ENCODE measurements around the gene EXO1. TPM values are rescaled to one million over a fixed set of nuclear protein-coding genes. Genes with fewer than 3 reads are reported as not detected.

The EXO1 gene
- total RNA-seq, 2 donors from 2014 or later, result 21.7 to 30.9 TPM

DNA sequence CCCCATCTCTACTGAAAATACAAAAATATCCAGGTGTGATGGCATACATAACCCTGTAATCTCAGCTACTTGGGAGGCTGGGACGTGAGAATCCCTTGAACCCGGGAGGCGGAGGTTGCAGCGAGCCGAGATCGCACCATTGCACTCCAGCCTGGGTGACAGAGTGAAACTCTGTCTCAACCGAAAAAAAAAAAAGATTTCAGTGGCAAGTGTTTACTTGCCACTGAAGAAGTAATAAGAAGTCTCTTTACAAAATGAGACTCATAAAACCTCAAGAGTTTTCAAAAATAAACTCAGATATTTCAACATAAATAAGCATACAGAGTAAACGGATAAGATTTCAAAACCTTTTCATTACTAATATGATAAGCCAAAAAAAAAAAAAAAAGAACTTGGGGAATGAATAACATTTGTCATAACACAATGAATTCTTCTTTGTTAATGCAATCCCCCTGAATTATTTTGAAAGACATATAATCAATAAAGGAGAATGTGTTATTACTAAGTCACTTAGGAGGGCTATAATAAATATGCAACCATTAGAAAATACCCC lies 34.2 kb upstream of the EXO1 start:
- Histone ChIP-seq H3K27ac (ENCODE audit: low read depth, low read length) (no peak overlapping the region), H3K27me3 (ENCODE audit: control insufficient read depth, insufficient read depth, low read length, poor library complexity, severe bottlenecking) (peaks cover 29% of the 10 kb centered on the region), H3K9ac (ENCODE audit: extremely low read depth, low read length, poor library complexity, severe bottlenecking) (no peak overlapping the region), H3K9me3 (ENCODE audit: control insufficient read depth, low read length) (no peaks in the 10 kb centered on the region), H3K4me1 (ENCODE audit: control insufficient read depth, insufficient read depth, low read length) (no peaks in the 10 kb centered on the region), H3K4me3 (ENCODE audit: low read length) (no peak overlapping the region), H3K36me3 (ENCODE audit: control insufficient read depth, insufficient read depth, low read length) (no peaks in the 10 kb centered on the region)
- no peak for DNase-seq
- Mint-ChIP-seq H3K27ac (no peak overlapping the region), H3K36me3 (ENCODE audit: low read depth) (no peaks in the 10 kb centered on the region), H3K4me1 (no peaks in the 10 kb centered on the region), H3K27me3 (ENCODE audit: insufficient read depth) (peaks cover 16% of the 10 kb centered on the region), H3K4me3 (no peak overlapping the region), H3K9me3 (no peaks in the 10 kb centered on the region)
- TF ChIP-seq, protein P1, sequence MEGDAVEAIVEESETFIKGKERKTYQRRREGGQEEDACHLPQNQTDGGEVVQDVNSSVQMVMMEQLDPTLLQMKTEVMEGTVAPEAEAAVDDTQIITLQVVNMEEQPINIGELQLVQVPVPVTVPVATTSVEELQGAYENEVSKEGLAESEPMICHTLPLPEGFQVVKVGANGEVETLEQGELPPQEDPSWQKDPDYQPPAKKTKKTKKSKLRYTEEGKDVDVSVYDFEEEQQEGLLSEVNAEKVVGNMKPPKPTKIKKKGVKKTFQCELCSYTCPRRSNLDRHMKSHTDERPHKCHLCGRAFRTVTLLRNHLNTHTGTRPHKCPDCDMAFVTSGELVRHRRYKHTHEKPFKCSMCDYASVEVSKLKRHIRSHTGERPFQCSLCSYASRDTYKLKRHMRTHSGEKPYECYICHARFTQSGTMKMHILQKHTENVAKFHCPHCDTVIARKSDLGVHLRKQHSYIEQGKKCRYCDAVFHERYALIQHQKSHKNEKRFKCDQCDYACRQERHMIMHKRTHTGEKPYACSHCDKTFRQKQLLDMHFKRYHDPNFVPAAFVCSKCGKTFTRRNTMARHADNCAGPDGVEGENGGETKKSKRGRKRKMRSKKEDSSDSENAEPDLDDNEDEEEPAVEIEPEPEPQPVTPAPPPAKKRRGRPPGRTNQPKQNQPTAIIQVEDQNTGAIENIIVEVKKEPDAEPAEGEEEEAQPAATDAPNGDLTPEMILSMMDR (conservative IDR thresholded peaks at IDR 0.05), result no peak
- WGBS, 2 experiments (ENCODE audit: insufficient coverage in 1 of 2, insufficient read length in 1 of 2), result 76 to 89% methylated on average over 3 to 8 of the region's 8 CpGs

DNA sequence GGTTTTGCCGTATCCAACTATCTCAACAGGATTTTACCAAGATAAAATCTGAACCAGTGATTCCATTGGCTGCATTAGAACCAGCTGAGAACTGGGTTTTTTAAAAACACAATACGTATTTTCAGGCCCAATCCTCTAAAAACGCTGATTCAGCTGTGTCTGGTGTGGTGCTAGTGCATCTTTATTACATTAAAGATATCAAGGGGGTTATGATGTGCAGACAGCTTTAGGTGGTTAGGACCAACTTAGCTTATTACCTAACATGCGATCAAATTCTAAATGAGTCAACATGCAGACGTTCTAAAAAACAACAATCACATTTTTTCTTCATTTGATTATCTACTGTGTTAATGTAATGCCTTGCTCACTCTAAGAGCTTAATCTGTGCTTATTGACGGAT lies 32.0 kb upstream of the EXO1 start:
- no peaks in the 10 kb centered on the region for H3K9me3 Mint-ChIP-seq
- Histone ChIP-seq H3K36me3 (ENCODE audit: control insufficient read depth, insufficient read depth, low read length) (no peaks in the 10 kb centered on the region), H3K4me3 (ENCODE audit: low read length) (no peak overlapping the region), H3K9ac (ENCODE audit: extremely low read depth, low read length, poor library complexity, severe bottlenecking) (no peak overlapping the region), H3K4me1 (ENCODE audit: control insufficient read depth, insufficient read depth, low read length) (no peaks in the 10 kb centered on the region), H3K27ac (ENCODE audit: low read depth, low read length) (no peak overlapping the region), H3K9me3 (ENCODE audit: control insufficient read depth, low read length) (no peaks in the 10 kb centered on the region), H3K27me3 (ENCODE audit: control insufficient read depth, insufficient read depth, low read length, poor library complexity, severe bottlenecking) (peaks cover 31% of the 10 kb centered on the region)
- H3K4me1 Mint-ChIP-seq, result no peaks in the 10 kb centered on the region
- TF ChIP-seq, protein P1 (conservative IDR thresholded peaks at IDR 0.05), result no peak
- WGBS, 2 experiments (ENCODE audit: insufficient coverage in 1 of 2, insufficient read length in 1 of 2), result 40 to 75% methylated on average over 2 to 6 of the region's 6 CpGs
- H3K4me3 Mint-ChIP-seq, result no peak overlapping the region
- H3K27ac Mint-ChIP-seq, result no peak overlapping the region
- no peak for DNase-seq
- H3K36me3 Mint-ChIP-seq (ENCODE audit: low read depth), result no peaks in the 10 kb centered on the region
- H3K27me3 Mint-ChIP-seq (ENCODE audit: insufficient read depth), result peaks cover 11% of the 10 kb centered on the region

DNA sequence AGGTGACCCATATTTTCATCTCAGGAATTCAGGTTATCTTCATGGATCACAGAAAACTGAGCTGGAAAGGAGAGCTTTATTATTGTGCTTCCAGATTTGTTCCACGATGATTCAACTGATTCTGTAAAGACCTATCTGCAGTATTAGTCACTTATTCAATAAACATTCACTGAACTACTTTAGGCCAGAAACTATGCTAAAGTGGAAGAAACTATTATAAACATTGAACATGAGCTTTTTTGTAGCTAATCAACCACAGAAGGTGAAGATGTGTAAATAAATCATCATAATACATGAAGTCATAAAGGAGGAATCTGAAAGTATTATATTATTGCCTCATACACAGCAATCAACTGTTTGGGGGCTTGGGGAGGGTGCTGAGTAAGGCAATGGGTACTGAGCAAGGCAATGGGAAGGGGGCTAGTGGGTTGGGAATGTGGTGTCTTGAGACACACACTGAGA lies 30.6 kb upstream of the EXO1 start:
- Mint-ChIP-seq H3K4me3 (no peak overlapping the region), H3K9me3 (no peaks in the 10 kb centered on the region), H3K4me1 (no peaks in the 10 kb centered on the region), H3K27ac (no peak overlapping the region), H3K36me3 (ENCODE audit: low read depth) (no peaks in the 10 kb centered on the region), H3K27me3 (ENCODE audit: insufficient read depth) (peaks cover 9% of the 10 kb centered on the region)
- Histone ChIP-seq H3K36me3 (ENCODE audit: control insufficient read depth, insufficient read depth, low read length) (no peaks in the 10 kb centered on the region), H3K4me3 (ENCODE audit: low read length) (no peak overlapping the region), H3K4me1 (ENCODE audit: control insufficient read depth, insufficient read depth, low read length) (no peaks in the 10 kb centered on the region), H3K9ac (ENCODE audit: extremely low read depth, low read length, poor library complexity, severe bottlenecking) (no peak overlapping the region), H3K27me3 (ENCODE audit: control insufficient read depth, insufficient read depth, low read length, poor library complexity, severe bottlenecking) (peaks cover 37% of the 10 kb centered on the region), H3K27ac (ENCODE audit: low read depth, low read length) (no peak overlapping the region), H3K9me3 (ENCODE audit: control insufficient read depth, low read length) (no peaks in the 10 kb centered on the region)
- WGBS, 2 experiments (ENCODE audit: insufficient coverage in 1 of 2, insufficient read length in 1 of 2), result 73 to 100% methylated on average over 1 of the region's 1 CpG
- TF ChIP-seq, protein P1 (conservative IDR thresholded peaks at IDR 0.05), result no peak
- no peak for DNase-seq

All from endodermal cell (in vitro differentiated cells).